ENCODE data around the gene HRK.

DNA sequence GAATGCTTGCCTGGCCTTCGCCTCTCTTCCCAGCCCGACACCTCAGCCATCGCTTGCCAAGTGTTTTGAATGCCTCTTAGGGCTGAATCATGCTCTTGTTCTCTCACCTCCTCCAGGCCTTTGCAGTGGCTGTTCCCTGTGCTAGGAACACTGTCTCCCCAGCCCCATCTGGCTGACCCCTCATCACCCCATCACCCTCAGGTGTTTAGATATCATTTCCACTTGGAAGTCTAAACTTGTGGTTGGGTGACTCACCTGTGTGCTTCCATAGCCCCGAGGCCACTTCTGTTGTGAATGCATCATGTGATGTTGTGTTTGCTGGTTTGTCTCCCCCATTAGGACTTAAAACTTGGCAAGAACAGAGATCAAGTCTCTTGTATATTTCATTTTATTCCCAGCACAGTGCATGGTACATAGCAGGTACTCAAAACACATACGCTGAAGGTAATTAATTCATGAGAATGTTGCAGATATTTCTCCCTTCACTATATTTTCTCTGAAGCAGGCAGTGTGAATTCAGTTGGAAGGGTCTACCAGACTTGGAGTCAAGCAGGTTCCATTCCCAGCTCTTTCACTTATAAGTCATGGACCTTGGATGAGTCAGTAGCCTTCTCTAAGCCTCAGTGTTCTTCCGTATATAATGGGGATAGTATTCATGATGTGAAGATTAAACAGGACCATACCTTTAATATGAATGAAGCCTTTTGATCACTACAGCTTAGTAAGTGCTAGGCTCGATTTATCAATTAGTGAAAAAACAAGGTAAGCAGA lies 67.8 kb downstream of the HRK start:
- TF ChIP-seq, protein P1, sequence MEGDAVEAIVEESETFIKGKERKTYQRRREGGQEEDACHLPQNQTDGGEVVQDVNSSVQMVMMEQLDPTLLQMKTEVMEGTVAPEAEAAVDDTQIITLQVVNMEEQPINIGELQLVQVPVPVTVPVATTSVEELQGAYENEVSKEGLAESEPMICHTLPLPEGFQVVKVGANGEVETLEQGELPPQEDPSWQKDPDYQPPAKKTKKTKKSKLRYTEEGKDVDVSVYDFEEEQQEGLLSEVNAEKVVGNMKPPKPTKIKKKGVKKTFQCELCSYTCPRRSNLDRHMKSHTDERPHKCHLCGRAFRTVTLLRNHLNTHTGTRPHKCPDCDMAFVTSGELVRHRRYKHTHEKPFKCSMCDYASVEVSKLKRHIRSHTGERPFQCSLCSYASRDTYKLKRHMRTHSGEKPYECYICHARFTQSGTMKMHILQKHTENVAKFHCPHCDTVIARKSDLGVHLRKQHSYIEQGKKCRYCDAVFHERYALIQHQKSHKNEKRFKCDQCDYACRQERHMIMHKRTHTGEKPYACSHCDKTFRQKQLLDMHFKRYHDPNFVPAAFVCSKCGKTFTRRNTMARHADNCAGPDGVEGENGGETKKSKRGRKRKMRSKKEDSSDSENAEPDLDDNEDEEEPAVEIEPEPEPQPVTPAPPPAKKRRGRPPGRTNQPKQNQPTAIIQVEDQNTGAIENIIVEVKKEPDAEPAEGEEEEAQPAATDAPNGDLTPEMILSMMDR (IDR thresholded peaks at IDR 0.05), result no peak
- TF ChIP-seq ZFX (IDR thresholded peaks at IDR 0.05; ENCODE audit: borderline replicate concordance), result no peak

Data from 22Rv1 (cell line).